HEK293 (cell line): ENCODE data around the gene LIPK.

ENCODE experiments used
- CTCF ChIA-PET: fragments of 350-600 bp; formaldehyde crosslinking; extraction: SDS; loops from one replicate; lab custom pipeline; 2021; ENCODE audit warnings: antibody characterized with exemption; lab: Yijun Ruan, JAX
- POLR2A ChIA-PET: fragments of 300-600 bp; formaldehyde crosslinking; extraction: SDS; loops from one replicate; lab custom pipeline; 2020; ENCODE audit warnings: antibody characterized with exemption, inconsistent platforms; lab: Yijun Ruan, JAX
- H3K27ac ChIP-seq: fragments of 200-500 bp; sonication (Bioruptor generic); 2 replicates; pipeline ENCODE4 v1.5.1; 2014; ENCODE audit warnings: low read depth, low read length, control low read depth, inconsistent platforms; ENCODE audit errors: extremely low read depth
- H3K36me3 ChIP-seq, 2 experiments: fragments of 200-500 bp in 1 of 2; sonication (Bioruptor generic) in 1 of 2; 1 replicate in 1 of 2; 2 replicates in 1 of 2; pipeline ENCODE4 v1.5.1; 2014 to 2017; ENCODE audit warnings: inconsistent platforms in 2 of 2, low read length in 2 of 2; ENCODE audit not compliant: control insufficient read depth in 2 of 2, insufficient read depth in 1 of 2
- H3K4me1 ChIP-seq: fragments of 200-500 bp; sonication (Bioruptor generic); 2 replicates; pipeline ENCODE4 v1.5.1; 2014; ENCODE audit warnings: mild to moderate bottlenecking, low read length, inconsistent platforms; ENCODE audit not compliant: control insufficient read depth, insufficient read depth
- H3K4me3 ChIP-seq: 2 replicates; pipeline ENCODE4 v1.5.1; 2011; ENCODE audit warnings: low read depth, mild to moderate bottlenecking, control low read depth, low read length, moderate library complexity
- H3K9me3 ChIP-seq: fragments of 200-500 bp; sonication (Bioruptor generic); 2 replicates; pipeline ENCODE4 v1.5.1; 2014; ENCODE audit warnings: low read depth, low read length, inconsistent platforms; ENCODE audit not compliant: control insufficient read depth, insufficient read depth
- GLI2 ChIP-seq: fragments of 450-650 bp; formaldehyde crosslinking; IDR thresholded peaks from 2 replicates; pipeline ENCODE4; 2017; ENCODE audit warnings: missing biosample characterization, missing genetic modification characterization, low read depth, borderline replicate concordance
- GLIS1 ChIP-seq: fragments of 450-650 bp; formaldehyde crosslinking; IDR thresholded peaks from 2 replicates; pipeline ENCODE4 v1.5.1; 2016; ENCODE audit warnings: missing biosample characterization, missing genetic modification characterization
- GLIS2 ChIP-seq: fragments of 450-650 bp; formaldehyde crosslinking; IDR thresholded peaks from 2 replicates; pipeline ENCODE4 v1.5.1; 2016; ENCODE audit warnings: missing biosample characterization, missing genetic modification characterization
- KLF10 ChIP-seq: fragments of 450-650 bp; IDR thresholded peaks from 2 replicates; pipeline ENCODE4 v1.5.1; 2018; ENCODE audit warnings: missing biosample characterization, mild to moderate bottlenecking, missing genetic modification characterization
- ZBTB1 ChIP-seq: fragments of 450-650 bp; formaldehyde crosslinking; IDR thresholded peaks from 2 replicates; pipeline ENCODE4 v1.5.1; 2016; ENCODE audit warnings: missing biosample characterization, missing genetic modification characterization
- ZNF157 ChIP-seq: fragments of 450-650 bp; formaldehyde crosslinking; IDR thresholded peaks from 2 replicates; pipeline ENCODE4 v1.5.1; 2016; ENCODE audit warnings: missing biosample characterization, missing genetic modification characterization
- ZNF16 ChIP-seq: fragments of 450-650 bp; formaldehyde crosslinking; IDR thresholded peaks from 2 replicates; pipeline ENCODE4 v1.5.1; 2016; ENCODE audit warnings: low read depth, missing biosample characterization, missing genetic modification characterization
- ZNF341 ChIP-seq: fragments of 450-650 bp; formaldehyde crosslinking; IDR thresholded peaks from 2 replicates; pipeline ENCODE4; 2016; ENCODE audit warnings: low read depth, missing biosample characterization, missing genetic modification characterization
- ZNF366 ChIP-seq: fragments of 450-650 bp; formaldehyde crosslinking; conservative IDR thresholded peaks from 2 replicates; pipeline ENCODE4 v1.5.1; 2016; ENCODE audit warnings: missing biosample characterization, missing genetic modification characterization
- ZNF37A ChIP-seq: fragments of 450-650 bp; IDR thresholded peaks from 2 replicates; pipeline ENCODE4 v1.5.1; 2018; ENCODE audit warnings: missing biosample characterization, missing genetic modification characterization
- ZNF510 ChIP-seq: fragments of 450-650 bp; formaldehyde crosslinking; IDR thresholded peaks from 2 replicates; pipeline ENCODE4 v1.5.1; 2018; ENCODE audit warnings: mild to moderate bottlenecking, missing genetic modification characterization, missing biosample characterization; ENCODE audit not compliant: insufficient replicate concordance
- TF ChIP-seq, protein P1 (sequence below): fragments of 450-650 bp; formaldehyde crosslinking; IDR thresholded peaks from 2 replicates; pipeline ENCODE4 v1.5.1; 2016; ENCODE audit warnings: missing biosample characterization, missing genetic modification characterization
- TF ChIP-seq, protein P2 (sequence below): fragments of 450-650 bp; formaldehyde crosslinking; IDR thresholded peaks from 2 replicates; pipeline ENCODE4 v1.5.1; 2016; ENCODE audit warnings: missing biosample characterization, missing genetic modification characterization
- TF ChIP-seq, protein P3 (sequence below): sonication (generic); formaldehyde crosslinking; IDR thresholded peaks from 2 replicates; pipeline ENCODE4 v1.8.1; 2022; ENCODE audit warnings: mild to moderate bottlenecking, moderate library complexity, missing genetic modification reagents
- TF ChIP-seq, protein P4 (sequence below): fragments of 450-650 bp; formaldehyde crosslinking; IDR thresholded peaks from 2 replicates; pipeline ENCODE4 v1.5.1; 2017; ENCODE audit warnings: missing biosample characterization, missing genetic modification characterization
- TF ChIP-seq, protein P5 (sequence below): fragments of 450-650 bp; formaldehyde crosslinking; IDR thresholded peaks from 2 replicates; pipeline ENCODE4 v1.5.1; 2016; ENCODE audit warnings: missing biosample characterization, missing genetic modification characterization
- TF ChIP-seq, protein P6 (sequence below): fragments of 450-650 bp; formaldehyde crosslinking; IDR thresholded peaks from 2 replicates; pipeline ENCODE4 v1.5.1; 2016; ENCODE audit warnings: missing biosample characterization, missing genetic modification characterization, borderline replicate concordance

Gene LIPK

DNA sequence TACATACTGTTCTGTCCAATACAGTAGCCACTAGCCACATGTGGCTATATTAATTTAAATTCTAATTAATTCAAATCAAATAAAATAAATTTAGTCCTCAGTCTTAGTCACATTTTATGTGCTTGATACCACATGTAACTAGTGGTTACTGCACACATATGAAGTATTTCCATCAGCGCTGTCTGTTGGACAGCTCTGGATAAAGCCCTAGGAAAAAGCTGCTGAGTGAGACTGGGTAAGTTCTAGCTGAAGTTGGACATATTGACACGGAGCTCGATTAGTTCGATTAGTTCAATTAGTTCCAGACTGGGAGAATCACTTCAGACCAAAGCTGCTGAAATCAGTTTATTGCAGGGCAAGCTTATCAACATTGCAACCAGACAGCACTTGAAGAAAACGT is 81.4 kb downstream of the LIPK start:
- H3K27ac ChIP-seq, result no peak overlapping the region
- TF ChIP-seq ZNF341 (no peak), ZNF37A (tag by site-specific recombination) (no peak)
- TF ChIP-seq, protein P1, sequence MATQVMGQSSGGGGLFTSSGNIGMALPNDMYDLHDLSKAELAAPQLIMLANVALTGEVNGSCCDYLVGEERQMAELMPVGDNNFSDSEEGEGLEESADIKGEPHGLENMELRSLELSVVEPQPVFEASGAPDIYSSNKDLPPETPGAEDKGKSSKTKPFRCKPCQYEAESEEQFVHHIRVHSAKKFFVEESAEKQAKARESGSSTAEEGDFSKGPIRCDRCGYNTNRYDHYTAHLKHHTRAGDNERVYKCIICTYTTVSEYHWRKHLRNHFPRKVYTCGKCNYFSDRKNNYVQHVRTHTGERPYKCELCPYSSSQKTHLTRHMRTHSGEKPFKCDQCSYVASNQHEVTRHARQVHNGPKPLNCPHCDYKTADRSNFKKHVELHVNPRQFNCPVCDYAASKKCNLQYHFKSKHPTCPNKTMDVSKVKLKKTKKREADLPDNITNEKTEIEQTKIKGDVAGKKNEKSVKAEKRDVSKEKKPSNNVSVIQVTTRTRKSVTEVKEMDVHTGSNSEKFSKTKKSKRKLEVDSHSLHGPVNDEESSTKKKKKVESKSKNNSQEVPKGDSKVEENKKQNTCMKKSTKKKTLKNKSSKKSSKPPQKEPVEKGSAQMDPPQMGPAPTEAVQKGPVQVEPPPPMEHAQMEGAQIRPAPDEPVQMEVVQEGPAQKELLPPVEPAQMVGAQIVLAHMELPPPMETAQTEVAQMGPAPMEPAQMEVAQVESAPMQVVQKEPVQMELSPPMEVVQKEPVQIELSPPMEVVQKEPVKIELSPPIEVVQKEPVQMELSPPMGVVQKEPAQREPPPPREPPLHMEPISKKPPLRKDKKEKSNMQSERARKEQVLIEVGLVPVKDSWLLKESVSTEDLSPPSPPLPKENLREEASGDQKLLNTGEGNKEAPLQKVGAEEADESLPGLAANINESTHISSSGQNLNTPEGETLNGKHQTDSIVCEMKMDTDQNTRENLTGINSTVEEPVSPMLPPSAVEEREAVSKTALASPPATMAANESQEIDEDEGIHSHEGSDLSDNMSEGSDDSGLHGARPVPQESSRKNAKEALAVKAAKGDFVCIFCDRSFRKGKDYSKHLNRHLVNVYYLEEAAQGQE (tag by site-specific recombination), result peak; percentile 63; the same call in 1 of the 2 replicates
- H3K4me3 ChIP-seq, result no peak overlapping the region
- POLR2A ChIA-PET, result no interaction called here
- no peaks in the 10 kb centered on the region for H3K36me3 ChIP-seq
- H3K9me3 ChIP-seq, result no peaks in the 10 kb centered on the region
- CTCF ChIA-PET, result interaction anchor here (0.6 to 0.9 kb wide), 2 partner anchors 100 to 302 kb away, joined by 3 to 4 read pairs; no protein-coding TSS in a partner anchor
- no peaks in the 10 kb centered on the region for H3K4me1 ChIP-seq

DNA sequence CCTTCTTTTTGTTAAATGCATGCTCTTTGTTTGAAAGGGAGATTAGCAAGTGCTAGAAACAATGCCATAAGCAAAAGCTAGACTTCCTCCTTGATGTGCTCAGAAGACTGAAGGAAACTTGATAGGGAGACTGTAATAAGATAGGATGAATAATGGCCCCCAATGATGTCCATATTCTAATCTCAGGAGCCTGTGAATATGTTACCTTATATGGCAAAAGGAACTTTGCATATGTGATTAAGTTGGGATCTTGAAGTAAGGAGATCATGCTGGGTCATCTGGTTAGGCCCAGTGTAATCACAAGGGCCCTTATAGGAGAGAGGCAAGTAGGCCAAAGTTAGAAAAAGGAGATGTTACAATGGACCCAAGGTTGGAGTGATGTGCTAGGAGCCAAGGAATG is 82.9 kb downstream of the LIPK start:
- Histone ChIP-seq H3K4me1 (no peaks in the 10 kb centered on the region), H3K4me3 (no peak overlapping the region), H3K36me3 (no peaks in the 10 kb centered on the region), H3K9me3 (no peaks in the 10 kb centered on the region), H3K27ac (no peak overlapping the region)
- POLR2A ChIA-PET, result no interaction called here
- CTCF ChIA-PET, result interaction anchor here (0.6 to 1.2 kb wide), 2 partner anchors 22 to 60 kb away, joined by 4 read pairs; no protein-coding TSS in a partner anchor
- TF ChIP-seq, protein P2, sequence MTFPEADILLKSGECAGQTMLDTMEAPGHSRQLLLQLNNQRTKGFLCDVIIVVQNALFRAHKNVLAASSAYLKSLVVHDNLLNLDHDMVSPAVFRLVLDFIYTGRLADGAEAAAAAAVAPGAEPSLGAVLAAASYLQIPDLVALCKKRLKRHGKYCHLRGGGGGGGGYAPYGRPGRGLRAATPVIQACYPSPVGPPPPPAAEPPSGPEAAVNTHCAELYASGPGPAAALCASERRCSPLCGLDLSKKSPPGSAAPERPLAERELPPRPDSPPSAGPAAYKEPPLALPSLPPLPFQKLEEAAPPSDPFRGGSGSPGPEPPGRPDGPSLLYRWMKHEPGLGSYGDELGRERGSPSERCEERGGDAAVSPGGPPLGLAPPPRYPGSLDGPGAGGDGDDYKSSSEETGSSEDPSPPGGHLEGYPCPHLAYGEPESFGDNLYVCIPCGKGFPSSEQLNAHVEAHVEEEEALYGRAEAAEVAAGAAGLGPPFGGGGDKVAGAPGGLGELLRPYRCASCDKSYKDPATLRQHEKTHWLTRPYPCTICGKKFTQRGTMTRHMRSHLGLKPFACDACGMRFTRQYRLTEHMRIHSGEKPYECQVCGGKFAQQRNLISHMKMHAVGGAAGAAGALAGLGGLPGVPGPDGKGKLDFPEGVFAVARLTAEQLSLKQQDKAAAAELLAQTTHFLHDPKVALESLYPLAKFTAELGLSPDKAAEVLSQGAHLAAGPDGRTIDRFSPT (tag by site-specific recombination), result no peak
- TF ChIP-seq GLIS2 (tag by site-specific recombination), result no peak
- no peak for TF ChIP-seq ZNF366 (tag by site-specific recombination)
- TF ChIP-seq, protein P3, sequence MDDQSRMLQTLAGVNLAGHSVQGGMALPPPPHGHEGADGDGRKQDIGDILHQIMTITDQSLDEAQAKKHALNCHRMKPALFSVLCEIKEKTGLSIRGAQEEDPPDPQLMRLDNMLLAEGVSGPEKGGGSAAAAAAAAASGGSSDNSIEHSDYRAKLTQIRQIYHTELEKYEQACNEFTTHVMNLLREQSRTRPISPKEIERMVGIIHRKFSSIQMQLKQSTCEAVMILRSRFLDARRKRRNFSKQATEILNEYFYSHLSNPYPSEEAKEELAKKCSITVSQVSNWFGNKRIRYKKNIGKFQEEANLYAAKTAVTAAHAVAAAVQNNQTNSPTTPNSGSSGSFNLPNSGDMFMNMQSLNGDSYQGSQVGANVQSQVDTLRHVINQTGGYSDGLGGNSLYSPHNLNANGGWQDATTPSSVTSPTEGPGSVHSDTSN (CRISPR knock-in tag), result no peak
- TF ChIP-seq ZNF157 (tag by site-specific recombination), result no peak
- no peak for TF ChIP-seq GLI2 (tag by site-specific recombination)
- TF ChIP-seq, protein P4, sequence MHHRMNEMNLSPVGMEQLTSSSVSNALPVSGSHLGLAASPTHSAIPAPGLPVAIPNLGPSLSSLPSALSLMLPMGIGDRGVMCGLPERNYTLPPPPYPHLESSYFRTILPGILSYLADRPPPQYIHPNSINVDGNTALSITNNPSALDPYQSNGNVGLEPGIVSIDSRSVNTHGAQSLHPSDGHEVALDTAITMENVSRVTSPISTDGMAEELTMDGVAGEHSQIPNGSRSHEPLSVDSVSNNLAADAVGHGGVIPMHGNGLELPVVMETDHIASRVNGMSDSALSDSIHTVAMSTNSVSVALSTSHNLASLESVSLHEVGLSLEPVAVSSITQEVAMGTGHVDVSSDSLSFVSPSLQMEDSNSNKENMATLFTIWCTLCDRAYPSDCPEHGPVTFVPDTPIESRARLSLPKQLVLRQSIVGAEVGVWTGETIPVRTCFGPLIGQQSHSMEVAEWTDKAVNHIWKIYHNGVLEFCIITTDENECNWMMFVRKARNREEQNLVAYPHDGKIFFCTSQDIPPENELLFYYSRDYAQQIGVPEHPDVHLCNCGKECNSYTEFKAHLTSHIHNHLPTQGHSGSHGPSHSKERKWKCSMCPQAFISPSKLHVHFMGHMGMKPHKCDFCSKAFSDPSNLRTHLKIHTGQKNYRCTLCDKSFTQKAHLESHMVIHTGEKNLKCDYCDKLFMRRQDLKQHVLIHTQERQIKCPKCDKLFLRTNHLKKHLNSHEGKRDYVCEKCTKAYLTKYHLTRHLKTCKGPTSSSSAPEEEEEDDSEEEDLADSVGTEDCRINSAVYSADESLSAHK (tag by site-specific recombination), result no peak
- no peak for TF ChIP-seq ZNF510 (tag by site-specific recombination)
- TF ChIP-seq ZNF16 (tag by site-specific recombination), result no peak
- no peak for TF ChIP-seq ZBTB1 (tag by site-specific recombination)
- TF ChIP-seq, protein P5, sequence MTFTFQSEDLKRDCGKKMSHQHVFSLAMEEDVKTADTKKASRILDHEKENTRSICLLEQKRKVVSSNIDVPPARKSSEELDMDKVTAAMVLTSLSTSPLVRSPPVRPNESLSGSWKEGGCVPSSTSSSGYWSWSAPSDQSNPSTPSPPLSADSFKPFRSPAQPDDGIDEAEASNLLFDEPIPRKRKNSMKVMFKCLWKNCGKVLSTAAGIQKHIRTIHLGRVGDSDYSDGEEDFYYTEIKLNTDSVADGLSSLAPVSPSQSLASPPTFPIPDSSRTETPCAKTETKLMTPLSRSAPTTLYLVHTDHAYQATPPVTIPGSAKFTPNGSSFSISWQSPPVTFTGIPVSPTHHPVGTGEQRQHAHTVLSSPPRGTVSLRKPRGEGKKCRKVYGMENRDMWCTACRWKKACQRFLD (tag by site-specific recombination), result no peak
- no peak for TF ChIP-seq GLIS1 (tag by site-specific recombination)
- TF ChIP-seq KLF10, result no peak
- TF ChIP-seq, protein P6, sequence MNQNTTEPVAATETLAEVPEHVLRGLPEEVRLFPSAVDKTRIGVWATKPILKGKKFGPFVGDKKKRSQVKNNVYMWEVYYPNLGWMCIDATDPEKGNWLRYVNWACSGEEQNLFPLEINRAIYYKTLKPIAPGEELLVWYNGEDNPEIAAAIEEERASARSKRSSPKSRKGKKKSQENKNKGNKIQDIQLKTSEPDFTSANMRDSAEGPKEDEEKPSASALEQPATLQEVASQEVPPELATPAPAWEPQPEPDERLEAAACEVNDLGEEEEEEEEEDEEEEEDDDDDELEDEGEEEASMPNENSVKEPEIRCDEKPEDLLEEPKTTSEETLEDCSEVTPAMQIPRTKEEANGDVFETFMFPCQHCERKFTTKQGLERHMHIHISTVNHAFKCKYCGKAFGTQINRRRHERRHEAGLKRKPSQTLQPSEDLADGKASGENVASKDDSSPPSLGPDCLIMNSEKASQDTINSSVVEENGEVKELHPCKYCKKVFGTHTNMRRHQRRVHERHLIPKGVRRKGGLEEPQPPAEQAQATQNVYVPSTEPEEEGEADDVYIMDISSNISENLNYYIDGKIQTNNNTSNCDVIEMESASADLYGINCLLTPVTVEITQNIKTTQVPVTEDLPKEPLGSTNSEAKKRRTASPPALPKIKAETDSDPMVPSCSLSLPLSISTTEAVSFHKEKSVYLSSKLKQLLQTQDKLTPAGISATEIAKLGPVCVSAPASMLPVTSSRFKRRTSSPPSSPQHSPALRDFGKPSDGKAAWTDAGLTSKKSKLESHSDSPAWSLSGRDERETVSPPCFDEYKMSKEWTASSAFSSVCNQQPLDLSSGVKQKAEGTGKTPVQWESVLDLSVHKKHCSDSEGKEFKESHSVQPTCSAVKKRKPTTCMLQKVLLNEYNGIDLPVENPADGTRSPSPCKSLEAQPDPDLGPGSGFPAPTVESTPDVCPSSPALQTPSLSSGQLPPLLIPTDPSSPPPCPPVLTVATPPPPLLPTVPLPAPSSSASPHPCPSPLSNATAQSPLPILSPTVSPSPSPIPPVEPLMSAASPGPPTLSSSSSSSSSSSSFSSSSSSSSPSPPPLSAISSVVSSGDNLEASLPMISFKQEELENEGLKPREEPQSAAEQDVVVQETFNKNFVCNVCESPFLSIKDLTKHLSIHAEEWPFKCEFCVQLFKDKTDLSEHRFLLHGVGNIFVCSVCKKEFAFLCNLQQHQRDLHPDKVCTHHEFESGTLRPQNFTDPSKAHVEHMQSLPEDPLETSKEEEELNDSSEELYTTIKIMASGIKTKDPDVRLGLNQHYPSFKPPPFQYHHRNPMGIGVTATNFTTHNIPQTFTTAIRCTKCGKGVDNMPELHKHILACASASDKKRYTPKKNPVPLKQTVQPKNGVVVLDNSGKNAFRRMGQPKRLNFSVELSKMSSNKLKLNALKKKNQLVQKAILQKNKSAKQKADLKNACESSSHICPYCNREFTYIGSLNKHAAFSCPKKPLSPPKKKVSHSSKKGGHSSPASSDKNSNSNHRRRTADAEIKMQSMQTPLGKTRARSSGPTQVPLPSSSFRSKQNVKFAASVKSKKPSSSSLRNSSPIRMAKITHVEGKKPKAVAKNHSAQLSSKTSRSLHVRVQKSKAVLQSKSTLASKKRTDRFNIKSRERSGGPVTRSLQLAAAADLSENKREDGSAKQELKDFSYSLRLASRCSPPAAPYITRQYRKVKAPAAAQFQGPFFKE, result no peak
